Measurements from ENCODE around the gene TMEM18.

DNA sequence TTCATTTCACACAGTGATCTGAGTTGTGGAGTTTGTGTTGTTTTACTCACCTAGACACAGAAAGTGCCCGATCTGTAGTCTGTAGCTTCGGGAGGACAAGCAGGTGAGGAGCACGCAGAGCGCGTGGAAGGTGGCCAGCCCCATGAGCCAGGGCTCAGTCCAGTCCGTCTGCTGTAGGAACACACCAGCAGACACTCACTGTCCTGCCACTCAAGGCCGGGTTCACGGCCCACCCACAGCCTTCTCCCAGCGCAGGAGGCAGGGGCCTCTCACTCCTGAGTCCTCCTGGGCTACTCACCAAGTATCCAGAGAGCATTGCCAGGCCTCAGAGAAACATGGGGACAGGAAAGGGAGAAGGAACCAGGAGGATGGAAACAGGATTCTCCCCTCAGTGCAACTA lies 1.7 kb downstream of the TMEM18 start:
- TF ChIP-seq POLR2A (IDR thresholded peaks at IDR 0.05; ENCODE audit: low read length): no peak
- TF ChIP-seq GATA1 (IDR thresholded peaks at IDR 0.05; ENCODE audit: low read depth, low read length): no peak
